Endothelial cell of umbilical vein (primary cell): ENCODE results near the gene SIGLEC9.

Source experiments
- EZH2 ChIP-seq: IDR thresholded peaks from 2 replicates; pipeline ENCODE4 v1.6.1; 2012; ENCODE audit warnings: borderline replicate concordance, low read depth, mild to moderate bottlenecking, moderate library complexity, low read length, inconsistent platforms; ENCODE audit not compliant: severe bottlenecking
- POLR2A ChIP-seq: IDR thresholded peaks from 2 replicates; pipeline ENCODE4 v1.6.1; 2012; ENCODE audit warnings: low read depth, mild to moderate bottlenecking, control low read depth, low read length
- POLR2AphosphoS5 ChIP-seq: IDR thresholded peaks from 2 replicates; pipeline ENCODE4 v1.6.1; 2012; ENCODE audit warnings: low read depth, mild to moderate bottlenecking, control low read depth, low read length, moderate library complexity; ENCODE audit not compliant: insufficient read depth

GRCh38 chr19:51127755-51128154, 3.0 kb downstream of the SIGLEC9 start:
- no peak for TF ChIP-seq POLR2AphosphoS5
- TF ChIP-seq EZH2: no peak
- TF ChIP-seq POLR2A: no peak
